Prostate gland (tissue), 2 donors: ENCODE data around the gene LGMN.

Experiments used
- CTCF ChIP-seq, 4 experiments: fragments of 200-600 bp in 2 of 4; fragments of 450-650 bp in 2 of 4; sonication (generic) in 2 of 4; IDR thresholded peaks; 1 replicate in 3 of 4; 2 replicates in 1 of 4; pipeline ENCODE4 v1.5.1; 2016 to 2019; ENCODE audit warnings: antibody characterized with exemption in 4 of 4, mild to moderate bottlenecking in 2 of 4, moderate library complexity in 2 of 4
- POLR2AphosphoS5 ChIP-seq: sonication (generic); formaldehyde crosslinking; IDR thresholded peaks from one replicate; pipeline ENCODE4 v1.6.1; 2017; ENCODE audit warnings: antibody characterized with exemption

GRCh38 chr14:92710001-92710341 lies 38.5 kb downstream of the LGMN start:
- TF ChIP-seq CTCF (IDR thresholded peaks at IDR 0.05), result no peak
- TF ChIP-seq POLR2AphosphoS5, result no peak
